ENCODE results near the gene MSLN.
A peak's percentile ranks its signal among the peaks of the same experiment; 100 is the strongest.

MSLN gene

GRCh38 chr16:807347-808084, 47.0 kb downstream of the MSLN start:
- Histone ChIP-seq H3F3A (ENCODE audit: insufficient read depth) (no peaks in the 10 kb centered on the region), H3K9me3 (ENCODE audit: insufficient read depth, low read length) (no peaks in the 10 kb centered on the region), H3K9me2 (replicated peaks; ENCODE audit: insufficient read depth, low read length) (no peaks in the 10 kb centered on the region), H3K27me3 (ENCODE audit: low read length) (no peaks in the 10 kb centered on the region), H3K9ac (ENCODE audit: low read length) (no peak overlapping the region), H4K20me1 (ENCODE audit: low read depth, low read length) (no peaks in the 10 kb centered on the region), H3K4me2 (ENCODE audit: low read depth, low read length, poor library complexity, severe bottlenecking) (no peak overlapping the region), H3K4me3 (ENCODE audit: insufficient read depth, low read length, poor library complexity, severe bottlenecking) (no peak overlapping the region), H2AFZ (ENCODE audit: low read depth, low read length, severe bottlenecking) (no peak overlapping the region), H3K79me2 (ENCODE audit: insufficient read depth, low read length) (no peaks in the 10 kb centered on the region), H3K27ac (ENCODE audit: low read depth, low read length) (no peak overlapping the region), H3K36me3 (ENCODE audit: low read length) (no peaks in the 10 kb centered on the region)
- TF ChIP-seq EZH2phosphoT487 (conservative IDR thresholded peaks at IDR 0.05; ENCODE audit: low read length) (no peak), CTCF (IDR thresholded peaks at IDR 0.05; ENCODE audit: insufficient read depth, low read length, poor library complexity, severe bottlenecking) (no peak)

- Histone ChIP-seq H4K20me1 (ENCODE audit: low read depth, low read length) (no peaks in the 10 kb centered on the region), H2AFZ (ENCODE audit: low read depth, low read length, severe bottlenecking) (no peak overlapping the region), H3K79me2 (ENCODE audit: insufficient read depth, low read length) (no peaks in the 10 kb centered on the region), H3K36me3 (ENCODE audit: low read length) (no peaks in the 10 kb centered on the region), H3K4me3 (ENCODE audit: insufficient read depth, low read length, poor library complexity, severe bottlenecking) (no peak overlapping the region), H3K9me2 (replicated peaks; ENCODE audit: insufficient read depth, low read length) (no peaks in the 10 kb centered on the region), H3K4me2 (ENCODE audit: low read depth, low read length, poor library complexity, severe bottlenecking) (no peak overlapping the region), H3K27ac (ENCODE audit: low read depth, low read length) (no peak overlapping the region), H3K9ac (ENCODE audit: low read length) (no peak overlapping the region), H3K9me3 (ENCODE audit: insufficient read depth, low read length) (no peaks in the 10 kb centered on the region), H3F3A (ENCODE audit: insufficient read depth) (no peaks in the 10 kb centered on the region), H3K27me3 (ENCODE audit: low read length) (no peaks in the 10 kb centered on the region)
- TF ChIP-seq CTCF (IDR thresholded peaks at IDR 0.05; ENCODE audit: insufficient read depth, low read length, poor library complexity, severe bottlenecking) (no peak), EZH2phosphoT487 (conservative IDR thresholded peaks at IDR 0.05; ENCODE audit: low read length) (no peak)
Measured at GRCh38 chr16:808085-808386, 47.5 kb downstream of the MSLN start.

- TF ChIP-seq EZH2phosphoT487 (conservative IDR thresholded peaks at IDR 0.05; ENCODE audit: low read length), result no peak
- TF ChIP-seq CTCF (IDR thresholded peaks at IDR 0.05; ENCODE audit: insufficient read depth, low read length, poor library complexity, severe bottlenecking), result peak; percentile 17
- Histone ChIP-seq H3K27ac (ENCODE audit: low read depth, low read length) (no peak overlapping the region), H3K79me2 (ENCODE audit: insufficient read depth, low read length) (no peaks in the 10 kb centered on the region), H3K36me3 (ENCODE audit: low read length) (no peaks in the 10 kb centered on the region), H4K20me1 (ENCODE audit: low read depth, low read length) (no peaks in the 10 kb centered on the region), H3K9me3 (ENCODE audit: insufficient read depth, low read length) (no peaks in the 10 kb centered on the region), H3K4me3 (ENCODE audit: insufficient read depth, low read length, poor library complexity, severe bottlenecking) (no peak overlapping the region), H2AFZ (ENCODE audit: low read depth, low read length, severe bottlenecking) (no peak overlapping the region), H3K9ac (ENCODE audit: low read length) (no peak overlapping the region), H3K4me2 (ENCODE audit: low read depth, low read length, poor library complexity, severe bottlenecking) (no peak overlapping the region), H3K27me3 (ENCODE audit: low read length) (no peaks in the 10 kb centered on the region), H3K9me2 (replicated peaks; ENCODE audit: insufficient read depth, low read length) (no peaks in the 10 kb centered on the region), H3F3A (ENCODE audit: insufficient read depth) (no peaks in the 10 kb centered on the region)
Measured at GRCh38 chr16:813204-813915, 52.8 kb downstream of the MSLN start.

Data from SU-DHL-6 (cell line).